HCT116 (cell line): Measurements from ENCODE around the gene RAVER2. TPM values are rescaled to one million over a fixed set of nuclear protein-coding genes. Genes with fewer than 3 reads are reported as not detected.

Experiments used
- ATAC-seq: fragments of 200-7000 bp; cut with Tn5 transposase; 2 replicates; pipeline ENCODE4 v1.9.1; 2020; ENCODE audit warnings: mild to moderate bottlenecking, moderate library complexity
- BruUV-seq: library from RNA; stranded (reverse); fragments of 400-500 nt; replicated peaks from 2 replicates; lab custom pipeline; 2021; lab: Mats Ljungman, UMichigan
- CTCF ChIA-PET: fragments of 300-600 bp; sonication (Branson Sonifier 250); formaldehyde crosslinking; loops from one replicate; lab custom pipeline; 2021; ENCODE audit warnings: antibody characterized with exemption; lab: Charles Lee
- POLR2A ChIA-PET: fragments of 300-600, 350-600 bp; sonication (Branson Sonifier 250); formaldehyde crosslinking; loops from one replicate; lab custom pipeline; 2021; ENCODE audit warnings: antibody characterized with exemption; lab: Charles Lee
- RAD21 ChIA-PET, 2 experiments: fragments of 300-600 bp; sonication (Branson Sonifier 250); formaldehyde crosslinking; loops; one replicate each; lab custom pipeline; 2023; ENCODE audit warnings: low total read pairs in 2 of 2; ENCODE audit not compliant: uncharacterized antibody in 2 of 2, unreplicated experiment in 2 of 2, low non-redundant PET in 1 of 2; lab: Charles Lee
- DNase-seq: peaks from one replicate; pipeline ENCODE4 v3.0.0-alpha.2; 2010; ENCODE audit warnings: low read depth, low spot score
- H2AFZ ChIP-seq: fragments of 200-600 bp; shearing (Covaris generic), sonication (generic); 2 replicates; pipeline ENCODE4 v1.6.1; 2017; ENCODE audit warnings: low read depth, mixed run types, mixed read lengths, antibody characterized with exemption, low read length; ENCODE audit not compliant: poor library complexity, severe bottlenecking
- H3K27ac ChIP-seq: 2 replicates; pipeline ENCODE4 v1.5.1; 2012; ENCODE audit warnings: low read depth, low read length
- H3K27me3 ChIP-seq: fragments of 200-600 bp; sonication (generic); 2 replicates; pipeline ENCODE4 v1.6.1; 2016; ENCODE audit warnings: mixed run types, low read length, mixed read lengths; ENCODE audit not compliant: insufficient read depth
- H3K36me3 ChIP-seq, 2 experiments: fragments of 200-500 bp in 1 of 2; fragments of 200-600 bp in 1 of 2; sonication (Bioruptor generic) in 1 of 2; sonication (generic) in 1 of 2; 2 replicates each; pipeline versions ENCODE4 v1.5.1 to v1.6.1; 2014 to 2016; ENCODE audit warnings: low read length in 2 of 2, inconsistent platforms in 1 of 2, mixed read lengths in 1 of 2, mixed run types in 1 of 2; ENCODE audit not compliant: insufficient read depth in 2 of 2, control insufficient read depth in 1 of 2
- H3K4me1 ChIP-seq, 2 experiments: fragments of 200-600 bp in 1 of 2; sonication (generic) in 1 of 2; 2 replicates each; pipeline versions ENCODE4 v1.5.1 to v1.6.1; 2012 to 2017; ENCODE audit warnings: low read length in 2 of 2, inconsistent platforms in 1 of 2, mild to moderate bottlenecking in 1 of 2, mixed read lengths in 1 of 2, mixed run types in 1 of 2, moderate library complexity in 1 of 2; ENCODE audit not compliant: insufficient read depth in 2 of 2, control insufficient read depth in 1 of 2
- H3K4me2 ChIP-seq: fragments of 200-600 bp; sonication (generic); 2 replicates; pipeline ENCODE4 v1.6.1; 2017; ENCODE audit warnings: mixed run types, low read length, mixed read lengths
- H3K4me3 ChIP-seq, 2 experiments: fragments of 200-600 bp in 1 of 2; sonication (generic) in 1 of 2; replicated peaks in 1 of 2; 2 replicates each; pipeline ENCODE4 v1.5.1; 2011 to 2016; ENCODE audit warnings: low read length in 2 of 2, control low read depth in 1 of 2, low read depth in 1 of 2, mild to moderate bottlenecking in 1 of 2, mixed read lengths in 1 of 2, mixed run types in 1 of 2
- H3K79me2 ChIP-seq: fragments of 200-600 bp; sonication (generic); 2 replicates; pipeline ENCODE4 v1.6.1; 2017; ENCODE audit warnings: mild to moderate bottlenecking, mixed run types, low read length, moderate library complexity, mixed read lengths; ENCODE audit not compliant: insufficient read depth
- H3K9ac ChIP-seq: fragments of 200-600 bp; sonication (generic); 2 replicates; pipeline ENCODE4 v1.6.1; 2016; ENCODE audit warnings: low read length, mixed read lengths
- H3K9me2 ChIP-seq: fragments of 200-600 bp; sonication (generic), shearing (Covaris generic); 2 replicates; pipeline ENCODE4 v1.6.1; 2017; ENCODE audit warnings: mixed run types, mild to moderate bottlenecking, moderate library complexity; ENCODE audit not compliant: insufficient read depth
- H3K9me3 ChIP-seq, 2 experiments: fragments of 200-500 bp in 1 of 2; fragments of 200-600 bp in 1 of 2; sonication (Bioruptor generic) in 1 of 2; sonication (generic) in 1 of 2; 2 replicates each; pipeline ENCODE4 v1.6.1; 2014 to 2017; ENCODE audit warnings: low read length in 2 of 2, mixed read lengths in 2 of 2, inconsistent platforms in 1 of 2, low read depth in 1 of 2, mild to moderate bottlenecking in 1 of 2, mixed run types in 1 of 2, moderate library complexity in 1 of 2; ENCODE audit not compliant: control insufficient read depth in 1 of 2, insufficient read depth in 1 of 2
- H4K20me1 ChIP-seq: fragments of 200-600 bp; sonication (generic), shearing (Covaris generic); 2 replicates; pipeline ENCODE4 v1.6.1; 2017; ENCODE audit warnings: mixed run types, mild to moderate bottlenecking, moderate library complexity; ENCODE audit not compliant: insufficient read depth
- CBX3 ChIP-seq: IDR thresholded peaks from 2 replicates; pipeline ENCODE4 v1.6.1; 2012; ENCODE audit warnings: low read depth
- CEBPB ChIP-seq: IDR thresholded peaks from 2 replicates; pipeline ENCODE4 v1.6.1; 2012; ENCODE audit warnings: low read depth
- ELF1 ChIP-seq: IDR thresholded peaks from 2 replicates; pipeline ENCODE4 v1.6.1; 2012; ENCODE audit warnings: low read depth, borderline replicate concordance
- FOSL1 ChIP-seq: IDR thresholded peaks from 2 replicates; pipeline ENCODE4 v1.6.1; 2012; ENCODE audit warnings: low read depth
- RAD21 ChIP-seq: IDR thresholded peaks from 2 replicates; pipeline ENCODE4 v1.6.1; 2012; ENCODE audit warnings: low read depth, mild to moderate bottlenecking
- SIN3A ChIP-seq: IDR thresholded peaks from 2 replicates; pipeline ENCODE4 v1.6.1; 2012; ENCODE audit warnings: low read depth
- SRF ChIP-seq: IDR thresholded peaks from 2 replicates; pipeline ENCODE4 v1.6.1; 2012; ENCODE audit warnings: low read depth
- TCF7L2 ChIP-seq: IDR thresholded peaks from 2 replicates; pipeline ENCODE4 v1.7.0; 2011; ENCODE audit warnings: borderline replicate concordance, inconsistent platforms; ENCODE audit not compliant: insufficient read depth, insufficient read length; ENCODE audit errors: extremely low read depth
- YY1 ChIP-seq: IDR thresholded peaks from 2 replicates; pipeline ENCODE4 v1.6.1; 2011; ENCODE audit warnings: low read length, low read depth, moderate library complexity, mild to moderate bottlenecking; ENCODE audit not compliant: insufficient replicate concordance; ENCODE audit errors: extremely low read depth
- ZFX ChIP-seq: fragments of 450-650 bp; IDR thresholded peaks from 2 replicates; pipeline ENCODE4 v1.6.1; 2017
- ZNF274 ChIP-seq: fragments of 200-500 bp; sonication (Bioruptor generic); IDR thresholded peaks from 2 replicates; pipeline ENCODE4 v1.6.1; 2014; ENCODE audit warnings: mild to moderate bottlenecking, low read depth, low read length, inconsistent platforms
- intact Hi-C: fragments of 100-400 bp; cut with micrococcal nuclease; formaldehyde crosslinking; loops from 2 replicates; pipeline ENCODE4 v1.10.0; 2022
- total RNA-seq: library from RNA; stranded (reverse); gene quantifications from one replicate; pipeline ENCODE4 v1.2.1, GENCODE V29; 2021; ENCODE audit not compliant: unreplicated experiment
- TF ChIP-seq, protein P1 (sequence below), 3 experiments: fragments of 200-600 bp in 1 of 3; sonication (generic) in 1 of 3; IDR thresholded peaks in 2 of 3; conservative IDR thresholded peaks in 1 of 3; 2 replicates each; pipeline ENCODE4 v1.5.1; 2012 to 2017; ENCODE audit warnings: low read depth in 2 of 3, low read length in 2 of 3, antibody characterized with exemption in 1 of 3, borderline replicate concordance in 1 of 3, control low read depth in 1 of 3, mild to moderate bottlenecking in 1 of 3, mixed read lengths in 1 of 3, mixed run types in 1 of 3, moderate library complexity in 1 of 3; ENCODE audit not compliant: insufficient read depth in 1 of 3
- TF ChIP-seq, protein P2 (sequence below): IDR thresholded peaks from 2 replicates; pipeline ENCODE4 v1.6.1; 2012; ENCODE audit warnings: low read depth
- TF ChIP-seq, protein P3 (sequence below): IDR thresholded peaks from 2 replicates; pipeline ENCODE4 v1.6.1; 2012

Gene RAVER2
- total RNA-seq, 1 experiment from 2014 or later = 23.2 TPM

DNA sequence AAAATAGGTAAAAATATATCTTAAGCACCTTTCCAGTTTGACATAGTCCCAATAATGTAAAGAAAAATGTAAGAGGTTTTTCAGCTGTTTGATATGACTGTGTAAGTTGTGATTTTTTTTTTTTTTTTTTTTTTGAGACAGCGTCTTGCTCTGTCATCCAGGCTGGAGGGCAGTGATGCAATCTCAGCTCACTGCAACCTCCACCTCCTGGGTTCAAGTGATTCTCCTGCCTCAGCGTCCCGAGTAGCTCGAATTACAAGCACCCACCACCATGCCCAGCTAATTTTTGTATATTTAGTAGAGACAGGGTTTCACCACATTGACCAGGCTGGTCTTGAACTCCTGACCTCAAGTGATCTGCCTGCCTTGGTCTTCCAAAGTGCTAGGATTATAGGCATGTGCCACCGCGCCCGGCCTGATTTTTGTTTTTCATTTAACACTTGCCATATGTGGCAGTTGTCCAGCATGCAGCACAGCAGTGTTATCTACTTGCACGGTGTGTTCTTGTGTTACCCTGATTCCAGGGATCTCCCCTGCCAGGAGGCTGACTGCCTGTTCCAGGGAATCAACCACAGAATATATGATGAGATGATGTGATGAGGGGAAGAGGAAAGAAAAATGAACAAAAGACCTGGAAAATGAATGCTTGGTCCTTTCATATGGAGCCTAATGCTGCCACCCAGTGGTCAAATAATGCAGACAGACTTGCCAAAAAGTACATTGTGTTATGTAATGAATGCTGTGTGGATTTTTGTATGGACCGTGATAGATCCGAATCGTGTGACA is 79.0 kb downstream of the RAVER2 start:
- H2AFZ ChIP-seq = no peak overlapping the region
- RAD21 ChIA-PET = interaction anchor here in 1 of 2 experiments (0.9 kb wide), 1 partner anchor 108 kb away, joined by 5 read pairs; no protein-coding TSS in a partner anchor
- H3K79me2 ChIP-seq = no peaks in the 10 kb centered on the region
- H3K9ac ChIP-seq = no peak overlapping the region
- H3K36me3 ChIP-seq = no peaks in the 10 kb centered on the region
- 0 out of 4 replicates have a peak, but pooled peaks cover 0 to 3% of the 10 kb centered on the region in 2 experiments for H3K4me1 ChIP-seq
- intact Hi-C loops = loop anchor here (1.0 to 10.0 kb wide), 3 partner anchors 138 to 555 kb away; partner anchors contain the start of gene CACHD1
- no peak for TF ChIP-seq ZFX
- no peak for TF ChIP-seq CEBPB
- TF ChIP-seq, protein P1, sequence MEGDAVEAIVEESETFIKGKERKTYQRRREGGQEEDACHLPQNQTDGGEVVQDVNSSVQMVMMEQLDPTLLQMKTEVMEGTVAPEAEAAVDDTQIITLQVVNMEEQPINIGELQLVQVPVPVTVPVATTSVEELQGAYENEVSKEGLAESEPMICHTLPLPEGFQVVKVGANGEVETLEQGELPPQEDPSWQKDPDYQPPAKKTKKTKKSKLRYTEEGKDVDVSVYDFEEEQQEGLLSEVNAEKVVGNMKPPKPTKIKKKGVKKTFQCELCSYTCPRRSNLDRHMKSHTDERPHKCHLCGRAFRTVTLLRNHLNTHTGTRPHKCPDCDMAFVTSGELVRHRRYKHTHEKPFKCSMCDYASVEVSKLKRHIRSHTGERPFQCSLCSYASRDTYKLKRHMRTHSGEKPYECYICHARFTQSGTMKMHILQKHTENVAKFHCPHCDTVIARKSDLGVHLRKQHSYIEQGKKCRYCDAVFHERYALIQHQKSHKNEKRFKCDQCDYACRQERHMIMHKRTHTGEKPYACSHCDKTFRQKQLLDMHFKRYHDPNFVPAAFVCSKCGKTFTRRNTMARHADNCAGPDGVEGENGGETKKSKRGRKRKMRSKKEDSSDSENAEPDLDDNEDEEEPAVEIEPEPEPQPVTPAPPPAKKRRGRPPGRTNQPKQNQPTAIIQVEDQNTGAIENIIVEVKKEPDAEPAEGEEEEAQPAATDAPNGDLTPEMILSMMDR (IDR thresholded peaks at IDR 0.05 in 2 of 3, conservative IDR thresholded peaks at IDR 0.05 in 1 of 3; ENCODE audit: borderline replicate concordance in 1 of 3, insufficient read depth in 1 of 3, low read depth in 2 of 3, low read length in 2 of 3) = peak; percentile 61 to 86 (median 82)
- TF ChIP-seq, protein P2, sequence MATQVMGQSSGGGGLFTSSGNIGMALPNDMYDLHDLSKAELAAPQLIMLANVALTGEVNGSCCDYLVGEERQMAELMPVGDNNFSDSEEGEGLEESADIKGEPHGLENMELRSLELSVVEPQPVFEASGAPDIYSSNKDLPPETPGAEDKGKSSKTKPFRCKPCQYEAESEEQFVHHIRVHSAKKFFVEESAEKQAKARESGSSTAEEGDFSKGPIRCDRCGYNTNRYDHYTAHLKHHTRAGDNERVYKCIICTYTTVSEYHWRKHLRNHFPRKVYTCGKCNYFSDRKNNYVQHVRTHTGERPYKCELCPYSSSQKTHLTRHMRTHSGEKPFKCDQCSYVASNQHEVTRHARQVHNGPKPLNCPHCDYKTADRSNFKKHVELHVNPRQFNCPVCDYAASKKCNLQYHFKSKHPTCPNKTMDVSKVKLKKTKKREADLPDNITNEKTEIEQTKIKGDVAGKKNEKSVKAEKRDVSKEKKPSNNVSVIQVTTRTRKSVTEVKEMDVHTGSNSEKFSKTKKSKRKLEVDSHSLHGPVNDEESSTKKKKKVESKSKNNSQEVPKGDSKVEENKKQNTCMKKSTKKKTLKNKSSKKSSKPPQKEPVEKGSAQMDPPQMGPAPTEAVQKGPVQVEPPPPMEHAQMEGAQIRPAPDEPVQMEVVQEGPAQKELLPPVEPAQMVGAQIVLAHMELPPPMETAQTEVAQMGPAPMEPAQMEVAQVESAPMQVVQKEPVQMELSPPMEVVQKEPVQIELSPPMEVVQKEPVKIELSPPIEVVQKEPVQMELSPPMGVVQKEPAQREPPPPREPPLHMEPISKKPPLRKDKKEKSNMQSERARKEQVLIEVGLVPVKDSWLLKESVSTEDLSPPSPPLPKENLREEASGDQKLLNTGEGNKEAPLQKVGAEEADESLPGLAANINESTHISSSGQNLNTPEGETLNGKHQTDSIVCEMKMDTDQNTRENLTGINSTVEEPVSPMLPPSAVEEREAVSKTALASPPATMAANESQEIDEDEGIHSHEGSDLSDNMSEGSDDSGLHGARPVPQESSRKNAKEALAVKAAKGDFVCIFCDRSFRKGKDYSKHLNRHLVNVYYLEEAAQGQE = no peak
- peak; percentile 92 for TF ChIP-seq RAD21
- TF ChIP-seq SIN3A = no peak
- no peak for TF ChIP-seq FOSL1
- TF ChIP-seq SRF = no peak
- TF ChIP-seq ELF1 = no peak
- TF ChIP-seq, protein P3, sequence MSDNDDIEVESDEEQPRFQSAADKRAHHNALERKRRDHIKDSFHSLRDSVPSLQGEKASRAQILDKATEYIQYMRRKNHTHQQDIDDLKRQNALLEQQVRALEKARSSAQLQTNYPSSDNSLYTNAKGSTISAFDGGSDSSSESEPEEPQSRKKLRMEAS = no peak
- peak; percentile 10 for TF ChIP-seq YY1
- TF ChIP-seq TCF7L2 = no peak
- no peak for TF ChIP-seq CBX3
- no peak for TF ChIP-seq ZNF274
- no peak overlapping the region for H3K4me2 ChIP-seq
- no TSS peak for BruUV-seq
- H3K9me3 ChIP-seq = no peaks in the 10 kb centered on the region
- H3K9me2 ChIP-seq = no peaks in the 10 kb centered on the region
- ATAC-seq = peak; percentile 69
- CTCF ChIA-PET = interaction anchor here (0.7 to 1.3 kb wide), 7 partner anchors 19 to 864 kb away, joined by 3 to 5 read pairs (median 3); no protein-coding TSS in a partner anchor
- H3K4me3 ChIP-seq = no peak overlapping the region
- no peak overlapping the region for H3K27ac ChIP-seq
- POLR2A ChIA-PET = no interaction called here
- H3K27me3 ChIP-seq = no peaks in the 10 kb centered on the region
- H4K20me1 ChIP-seq = no peaks in the 10 kb centered on the region
- DNase-seq = peak; percentile 46
